GM12891 (cell line): Measurements from ENCODE around the gene TUBG2.

Source experiments
- PAX5 ChIP-seq: IDR thresholded peaks from 2 replicates; pipeline ENCODE4 v1.6.1; 2011; ENCODE audit warnings: low read length, moderate library complexity, mild to moderate bottlenecking; ENCODE audit not compliant: insufficient read depth, severe bottlenecking
- POLR2A ChIP-seq: IDR thresholded peaks from 2 replicates; pipeline ENCODE4 v1.6.1; 2011; ENCODE audit warnings: low read depth, low read length, control low read depth
- POLR2AphosphoS5 ChIP-seq: IDR thresholded peaks from 2 replicates; pipeline ENCODE4 v1.6.1; 2011; ENCODE audit warnings: low read depth, low read length, control low read depth
- POU2F2 ChIP-seq: IDR thresholded peaks from 2 replicates; pipeline ENCODE4 v1.6.1; 2011; ENCODE audit warnings: low read depth, mild to moderate bottlenecking, control low read depth, low read length, moderate library complexity
- SPI1 ChIP-seq: IDR thresholded peaks from 2 replicates; pipeline ENCODE4 v1.6.1; 2011; ENCODE audit warnings: low read depth, low read length, control low read depth
- TAF1 ChIP-seq: IDR thresholded peaks from 2 replicates; pipeline ENCODE4 v1.6.1; 2011; ENCODE audit warnings: low read depth, low read length, control low read depth

- TF ChIP-seq TAF1 (no peak), POLR2A (no peak), SPI1 (no peak), POU2F2 (no peak), POLR2AphosphoS5 (no peak), PAX5 (no peak)
Observed at GRCh38 chr17:42640121-42640520, 19.0 kb upstream of the TUBG2 start.
